Measurements from ENCODE around the gene ENTPD6.
A peak's percentile ranks its signal among the peaks of the same experiment; 100 is the strongest.

The ENTPD6 gene

GRCh38 chr20:25195014-25195961, at the start of gene ENTPD6:
ENTPD6 (plus strand) TSS chr20:25195712; CDS start chr20:25206537, 10,825 bp downstream.
- Histone ChIP-seq H3K4me3 (ENCODE audit: low read length) (peak within 1 kb of the TSS; percentile 93), H3K9me3 (ENCODE audit: control insufficient read depth, low read length) (no peaks in the 10 kb centered on the region)

GRCh38 chr20:25146976-25147375, 48.5 kb upstream of the ENTPD6 start:
- Histone ChIP-seq H3K9ac (ENCODE audit: low read length) (no peak overlapping the region), H3K9me3 (ENCODE audit: control insufficient read depth, low read length) (no peaks in the 10 kb centered on the region), H3K36me3 (ENCODE audit: control insufficient read depth, insufficient read depth, low read length, severe bottlenecking) (no peaks in the 10 kb centered on the region), H3K27me3 (replicated peaks; ENCODE audit: control insufficient read depth, insufficient read depth, low read length) (peaks cover 30% of the 10 kb centered on the region), H3K4me3 (ENCODE audit: low read length) (no peak overlapping the region), H3K4me1 (ENCODE audit: control insufficient read depth, insufficient read depth, low read length) (peaks cover 14% of the 10 kb centered on the region)
- no peak for DNase-seq (ENCODE audit: low read depth)

More at GRCh38 chr20:25195014-25195961, at the start of gene ENTPD6:
- Histone ChIP-seq H3K4me1 (ENCODE audit: control insufficient read depth, insufficient read depth, low read length) (peaks cover 33% of the 10 kb centered on the region), H3K36me3 (ENCODE audit: control insufficient read depth, insufficient read depth, low read length, severe bottlenecking) (no peaks in the 10 kb centered on the region), H3K9ac (ENCODE audit: low read length) (peak within 1 kb of the TSS; percentile 91), H3K27me3 (replicated peaks; ENCODE audit: control insufficient read depth, insufficient read depth, low read length) (no peaks in the 10 kb centered on the region)
- peak; percentile 96 for DNase-seq (ENCODE audit: low read depth)

GRCh38 chr20:25147716-25148115, 47.8 kb upstream of the ENTPD6 start:
- Histone ChIP-seq H3K4me3 (ENCODE audit: low read length) (no peak overlapping the region), H3K27me3 (replicated peaks; ENCODE audit: control insufficient read depth, insufficient read depth, low read length) (peaks cover 24% of the 10 kb centered on the region), H3K9me3 (ENCODE audit: control insufficient read depth, low read length) (no peaks in the 10 kb centered on the region), H3K36me3 (ENCODE audit: control insufficient read depth, insufficient read depth, low read length, severe bottlenecking) (no peaks in the 10 kb centered on the region), H3K4me1 (ENCODE audit: control insufficient read depth, insufficient read depth, low read length) (peaks cover 14% of the 10 kb centered on the region), H3K9ac (ENCODE audit: low read length) (no peak overlapping the region)
- DNase-seq (ENCODE audit: low read depth), result no peak

- Histone ChIP-seq H3K27me3 (replicated peaks; ENCODE audit: control insufficient read depth, insufficient read depth, low read length) (peaks cover 24% of the 10 kb centered on the region), H3K4me1 (ENCODE audit: control insufficient read depth, insufficient read depth, low read length) (peaks cover 14% of the 10 kb centered on the region), H3K9me3 (ENCODE audit: control insufficient read depth, low read length) (no peaks in the 10 kb centered on the region), H3K9ac (ENCODE audit: low read length) (no peak overlapping the region), H3K4me3 (ENCODE audit: low read length) (peak overlapping the region; percentile 64), H3K36me3 (ENCODE audit: control insufficient read depth, insufficient read depth, low read length, severe bottlenecking) (no peaks in the 10 kb centered on the region)
- DNase-seq (ENCODE audit: low read depth), result peak; percentile 46
These were observed 47.1 kb upstream of the ENTPD6 start for GRCh38 chr20:25148181-25148981.

- Histone ChIP-seq H3K36me3 (ENCODE audit: control insufficient read depth, insufficient read depth, low read length, severe bottlenecking) (no peaks in the 10 kb centered on the region), H3K4me3 (ENCODE audit: low read length) (peak overlapping the region; percentile 64)
These were observed 46.3 kb upstream of the ENTPD6 start for GRCh38 chr20:25148982-25149846.

GRCh38 chr20:25150016-25150415, 45.5 kb upstream of the ENTPD6 start:
- H3K9me3 ChIP-seq (ENCODE audit: control insufficient read depth, low read length), result no peaks in the 10 kb centered on the region
- no peaks in the 10 kb centered on the region for H3K36me3 ChIP-seq (ENCODE audit: control insufficient read depth, insufficient read depth, low read length, severe bottlenecking)
- H3K4me1 ChIP-seq (ENCODE audit: control insufficient read depth, insufficient read depth, low read length), result peaks cover 14% of the 10 kb centered on the region
- H3K27me3 ChIP-seq (replicated peaks; ENCODE audit: control insufficient read depth, insufficient read depth, low read length), result peaks cover 24% of the 10 kb centered on the region
- no peak overlapping the region for H3K4me3 ChIP-seq (ENCODE audit: low read length)
- no peak overlapping the region for H3K9ac ChIP-seq (ENCODE audit: low read length)
- DNase-seq (ENCODE audit: low read depth), result no peak

More at GRCh38 chr20:25148982-25149846, 46.3 kb upstream of the ENTPD6 start:
- H3K4me1 ChIP-seq (ENCODE audit: control insufficient read depth, insufficient read depth, low read length), result peaks cover 14% of the 10 kb centered on the region
- no peak for DNase-seq (ENCODE audit: low read depth)
- no peak overlapping the region for H3K9ac ChIP-seq (ENCODE audit: low read length)
- H3K27me3 ChIP-seq (replicated peaks; ENCODE audit: control insufficient read depth, insufficient read depth, low read length), result peaks cover 24% of the 10 kb centered on the region
- H3K9me3 ChIP-seq (ENCODE audit: control insufficient read depth, low read length), result no peaks in the 10 kb centered on the region

- no peak overlapping the region for H3K9ac ChIP-seq (ENCODE audit: low read length)
- DNase-seq (ENCODE audit: low read depth), result no peak
- no peaks in the 10 kb centered on the region for H3K36me3 ChIP-seq (ENCODE audit: control insufficient read depth, insufficient read depth, low read length, severe bottlenecking)
- H3K4me1 ChIP-seq (ENCODE audit: control insufficient read depth, insufficient read depth, low read length), result no peaks in the 10 kb centered on the region
- H3K9me3 ChIP-seq (ENCODE audit: control insufficient read depth, low read length), result peaks cover 2% of the 10 kb centered on the region
- peaks cover 12% of the 10 kb centered on the region for H3K27me3 ChIP-seq (replicated peaks; ENCODE audit: control insufficient read depth, insufficient read depth, low read length)
- H3K4me3 ChIP-seq (ENCODE audit: low read length), result no peak overlapping the region
These were observed 37.5 kb upstream of the ENTPD6 start for GRCh38 chr20:25158043-25158442.

GRCh38 chr20:25160467-25160866, 35.0 kb upstream of the ENTPD6 start:
- DNase-seq (ENCODE audit: low read depth), result no peak
- Histone ChIP-seq H3K9me3 (ENCODE audit: control insufficient read depth, low read length) (peaks cover 13% of the 10 kb centered on the region), H3K4me1 (ENCODE audit: control insufficient read depth, insufficient read depth, low read length) (no peaks in the 10 kb centered on the region), H3K36me3 (ENCODE audit: control insufficient read depth, insufficient read depth, low read length, severe bottlenecking) (no peaks in the 10 kb centered on the region), H3K4me3 (ENCODE audit: low read length) (no peak overlapping the region), H3K27me3 (replicated peaks; ENCODE audit: control insufficient read depth, insufficient read depth, low read length) (peaks cover 26% of the 10 kb centered on the region), H3K9ac (ENCODE audit: low read length) (no peak overlapping the region)

- Histone ChIP-seq H3K27me3 (replicated peaks; ENCODE audit: control insufficient read depth, insufficient read depth, low read length) (peaks cover 27% of the 10 kb centered on the region), H3K4me1 (ENCODE audit: control insufficient read depth, insufficient read depth, low read length) (no peaks in the 10 kb centered on the region), H3K9ac (ENCODE audit: low read length) (no peak overlapping the region), H3K4me3 (ENCODE audit: low read length) (no peak overlapping the region), H3K9me3 (ENCODE audit: control insufficient read depth, low read length) (peaks cover 13% of the 10 kb centered on the region), H3K36me3 (ENCODE audit: control insufficient read depth, insufficient read depth, low read length, severe bottlenecking) (no peaks in the 10 kb centered on the region)
- DNase-seq (ENCODE audit: low read depth), result no peak
These were observed 34.6 kb upstream of the ENTPD6 start for GRCh38 chr20:25160897-25161296.

- Histone ChIP-seq H3K9ac (ENCODE audit: low read length) (no peak overlapping the region), H3K36me3 (ENCODE audit: control insufficient read depth, insufficient read depth, low read length, severe bottlenecking) (no peaks in the 10 kb centered on the region), H3K4me3 (ENCODE audit: low read length) (no peak overlapping the region), H3K9me3 (ENCODE audit: control insufficient read depth, low read length) (peaks cover 15% of the 10 kb centered on the region), H3K27me3 (replicated peaks; ENCODE audit: control insufficient read depth, insufficient read depth, low read length) (peaks cover 36% of the 10 kb centered on the region), H3K4me1 (ENCODE audit: control insufficient read depth, insufficient read depth, low read length) (no peaks in the 10 kb centered on the region)
- no peak for DNase-seq (ENCODE audit: low read depth)
These were observed 30.4 kb upstream of the ENTPD6 start for GRCh38 chr20:25165128-25165527.
